ENCODE results near the gene SNRPD1. TPM values are rescaled to one million over a fixed set of nuclear protein-coding genes. Genes with fewer than 3 reads are reported as not detected.
"Not testable (repeated sequence)": the region's sequence is repeated elsewhere in the genome, so short reads cannot be mapped to it uniquely, and the experiment has no call there.

SNRPD1 gene
- total RNA-seq, 1 donor from 2014 or later = 83.1 TPM

- no peaks in the 10 kb centered on the region for H3K9me3 Mint-ChIP-seq
- H3K4me1 Mint-ChIP-seq (ENCODE audit: unreplicated experiment) = peaks cover 21% of the 10 kb centered on the region
- peak; percentile 97 for DNase-seq (ENCODE audit: extremely low spot score, unreplicated experiment)
- peak; percentile 99 for TF ChIP-seq CTCF (conservative IDR thresholded peaks at IDR 0.05)
- H3K36me3 Mint-ChIP-seq = peaks cover 4% of the 10 kb centered on the region
- no peaks in the 10 kb centered on the region for H3K27me3 Mint-ChIP-seq
- peak within 1 kb of the TSS; percentile 99 for H3K27ac Mint-ChIP-seq
- peak within 1 kb of the TSS; percentile 96 for H3K4me3 Mint-ChIP-seq
Observed at GRCh38 chr18:21600526-21601410, 11.3 kb upstream of the SNRPD1 start, which contains the start of gene ESCO1. TSS of gene ESCO1 (minus strand) at chr18:21600704. CDS start at chr18:21574843, 25,861 bp downstream.

- no peak for DNase-seq (ENCODE audit: extremely low spot score, unreplicated experiment)
- Mint-ChIP-seq H3K4me3 (peak overlapping the region; percentile 69), H3K27me3 (no peaks in the 10 kb centered on the region), H3K27ac (peak overlapping the region; percentile 36), H3K36me3 (no peaks in the 10 kb centered on the region), H3K9me3 (no peaks in the 10 kb centered on the region), H3K4me1 (ENCODE audit: unreplicated experiment) (peaks cover 17% of the 10 kb centered on the region)
- no peak for TF ChIP-seq CTCF (conservative IDR thresholded peaks at IDR 0.05)
Observed at GRCh38 chr18:21602299-21602587, 9.9 kb upstream of the SNRPD1 start.

- Mint-ChIP-seq H3K27ac (peak overlapping the region; percentile 69), H3K4me3 (no peak overlapping the region), H3K9me3 (no peaks in the 10 kb centered on the region), H3K27me3 (no peaks in the 10 kb centered on the region), H3K4me1 (ENCODE audit: unreplicated experiment) (peaks cover 8% of the 10 kb centered on the region), H3K36me3 (no peaks in the 10 kb centered on the region)
- TF ChIP-seq CTCF (conservative IDR thresholded peaks at IDR 0.05) = no peak
- DNase-seq (ENCODE audit: extremely low spot score, unreplicated experiment) = no peak
Observed at GRCh38 chr18:21604671-21605070, 7.4 kb upstream of the SNRPD1 start.

- peak overlapping the region; percentile 69 for H3K27ac Mint-ChIP-seq
- no peak for DNase-seq (ENCODE audit: extremely low spot score, unreplicated experiment)
- H3K9me3 Mint-ChIP-seq = no peaks in the 10 kb centered on the region
- no peak for TF ChIP-seq CTCF (conservative IDR thresholded peaks at IDR 0.05)
- peaks cover 6% of the 10 kb centered on the region for H3K4me1 Mint-ChIP-seq (ENCODE audit: unreplicated experiment)
- H3K4me3 Mint-ChIP-seq = no peak overlapping the region
- no peaks in the 10 kb centered on the region for H3K27me3 Mint-ChIP-seq
- no peaks in the 10 kb centered on the region for H3K36me3 Mint-ChIP-seq
Observed at GRCh38 chr18:21605213-21605612, 6.9 kb upstream of the SNRPD1 start.

GRCh38 chr18:21611401-21612124, 551 bp upstream of the SNRPD1 start:
- not testable (repeated sequence) for DNase-seq (ENCODE audit: extremely low spot score, unreplicated experiment); H3K27me3 Mint-ChIP-seq
- peaks cover 24% of the 10 kb centered on the region for H3K36me3 Mint-ChIP-seq
- H3K27ac Mint-ChIP-seq = peak overlapping the region; percentile 98
- H3K4me1 Mint-ChIP-seq (ENCODE audit: unreplicated experiment) = peaks cover 18% of the 10 kb centered on the region
- peaks cover 10% of the 10 kb centered on the region for H3K9me3 Mint-ChIP-seq
- H3K4me3 Mint-ChIP-seq = peak overlapping the region; percentile 99

GRCh38 chr18:21621640-21622039, 9.5 kb downstream of the SNRPD1 start:
- H3K27me3 Mint-ChIP-seq; DNase-seq (ENCODE audit: extremely low spot score, unreplicated experiment); H3K27ac Mint-ChIP-seq; H3K4me3 Mint-ChIP-seq; H3K4me1 Mint-ChIP-seq (ENCODE audit: unreplicated experiment); H3K9me3 Mint-ChIP-seq: not testable (repeated sequence)
- peaks cover 40% of the 10 kb centered on the region for H3K36me3 Mint-ChIP-seq
